ENCODE measurements around the gene THSD1.

DNA sequence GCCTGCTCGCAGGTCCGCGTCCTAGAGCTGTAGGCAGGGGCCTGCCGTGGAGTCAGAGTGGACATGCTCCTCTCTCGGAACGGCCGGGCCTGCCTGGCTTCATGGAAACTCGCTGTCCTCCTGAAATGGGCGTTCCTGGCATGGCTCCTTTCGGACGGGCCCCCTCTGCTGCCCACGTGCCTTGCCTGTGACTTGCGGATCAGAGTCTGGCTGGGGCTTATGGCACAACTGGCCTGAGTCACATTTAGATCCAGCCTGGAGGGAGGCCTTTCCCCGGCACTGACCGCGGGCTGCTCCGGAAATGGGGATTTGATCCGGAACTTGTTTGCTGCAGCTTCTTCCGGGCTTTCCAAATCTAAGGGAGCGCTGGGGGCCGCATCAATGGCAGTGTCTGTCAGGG is 28.1 kb downstream of the THSD1 start:
- TF ChIP-seq CTCF (IDR thresholded peaks at IDR 0.05), result no peak
- TF ChIP-seq POLR2A (IDR thresholded peaks at IDR 0.05; ENCODE audit: low read length), result no peak
- TF ChIP-seq MYC (IDR thresholded peaks at IDR 0.05; ENCODE audit: borderline replicate concordance, low read length), result no peak
- no peak for TF ChIP-seq FOSL2 (IDR thresholded peaks at IDR 0.05)
- TF ChIP-seq FOSL2 (CRISPR knock-in tag; IDR thresholded peaks at IDR 0.05), result no peak
- TF ChIP-seq KDM5A (IDR thresholded peaks at IDR 0.05), result no peak
- no peak for TF ChIP-seq SMC3 (IDR thresholded peaks at IDR 0.05)
- no peak for TF ChIP-seq CHD2 (IDR thresholded peaks at IDR 0.05; ENCODE audit: low read length, partially characterized antibody)
- no peak for TF ChIP-seq TP53 (CRISPR knock-in tag; IDR thresholded peaks at IDR 0.05)
- no peak for TF ChIP-seq RFX5 (IDR thresholded peaks at IDR 0.05)
- TF ChIP-seq E2F6 (IDR thresholded peaks at IDR 0.05; ENCODE audit: borderline replicate concordance, low read depth), result no peak

Measured in A549 (cell line).